GM12878 (cell line): ENCODE data around the gene DIS3L2.

ENCODE experiments used
- NR2F1 ChIP-seq: fragments of 450-650 bp; conservative IDR thresholded peaks from 2 replicates; pipeline ENCODE4 v1.6.1; 2017; ENCODE audit warnings: mild to moderate bottlenecking
- POLR2A ChIP-seq: IDR thresholded peaks from 2 replicates; pipeline ENCODE4 v1.6.1; 2011; ENCODE audit warnings: low read depth, mild to moderate bottlenecking, low read length
- TAF1 ChIP-seq: IDR thresholded peaks from 2 replicates; pipeline ENCODE4 v1.6.1; 2011; ENCODE audit warnings: mild to moderate bottlenecking, low read depth, low read length, borderline replicate concordance
- ZNF687 ChIP-seq: fragments of 450-650 bp; IDR thresholded peaks from 2 replicates; pipeline ENCODE4 v1.6.1; 2017; ENCODE audit warnings: mild to moderate bottlenecking, moderate library complexity
- TF ChIP-seq, protein P1 (sequence below), 3 experiments: IDR thresholded peaks in 2 of 3; conservative IDR thresholded peaks in 1 of 3; 2 replicates each; pipeline ENCODE4 v1.5.1; 2011; ENCODE audit warnings: low read depth in 3 of 3, low read length in 3 of 3, mild to moderate bottlenecking in 3 of 3, control low read depth in 2 of 3, moderate library complexity in 2 of 3, inconsistent platforms in 1 of 3, mixed read lengths in 1 of 3; ENCODE audit not compliant: control insufficient read depth in 2 of 3, insufficient read depth in 1 of 3; ENCODE audit errors: extremely low read depth in 1 of 3

- TF ChIP-seq, protein P1, sequence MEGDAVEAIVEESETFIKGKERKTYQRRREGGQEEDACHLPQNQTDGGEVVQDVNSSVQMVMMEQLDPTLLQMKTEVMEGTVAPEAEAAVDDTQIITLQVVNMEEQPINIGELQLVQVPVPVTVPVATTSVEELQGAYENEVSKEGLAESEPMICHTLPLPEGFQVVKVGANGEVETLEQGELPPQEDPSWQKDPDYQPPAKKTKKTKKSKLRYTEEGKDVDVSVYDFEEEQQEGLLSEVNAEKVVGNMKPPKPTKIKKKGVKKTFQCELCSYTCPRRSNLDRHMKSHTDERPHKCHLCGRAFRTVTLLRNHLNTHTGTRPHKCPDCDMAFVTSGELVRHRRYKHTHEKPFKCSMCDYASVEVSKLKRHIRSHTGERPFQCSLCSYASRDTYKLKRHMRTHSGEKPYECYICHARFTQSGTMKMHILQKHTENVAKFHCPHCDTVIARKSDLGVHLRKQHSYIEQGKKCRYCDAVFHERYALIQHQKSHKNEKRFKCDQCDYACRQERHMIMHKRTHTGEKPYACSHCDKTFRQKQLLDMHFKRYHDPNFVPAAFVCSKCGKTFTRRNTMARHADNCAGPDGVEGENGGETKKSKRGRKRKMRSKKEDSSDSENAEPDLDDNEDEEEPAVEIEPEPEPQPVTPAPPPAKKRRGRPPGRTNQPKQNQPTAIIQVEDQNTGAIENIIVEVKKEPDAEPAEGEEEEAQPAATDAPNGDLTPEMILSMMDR (IDR thresholded peaks at IDR 0.05 in 2 of 3, conservative IDR thresholded peaks at IDR 0.05 in 1 of 3; ENCODE audit: control insufficient read depth in 2 of 3, extremely low read depth in 1 of 3, insufficient read depth in 1 of 3, low read depth in 3 of 3, low read length in 3 of 3) = no peak
- no peak for TF ChIP-seq ZNF687
- no peak for TF ChIP-seq POLR2A
- TF ChIP-seq NR2F1 = no peak
- TF ChIP-seq TAF1 = no peak
Observed at GRCh38 chr2:232261776-232262175, 300.3 kb downstream of the DIS3L2 start.
